Muscle layer of colon (tissue), 2 donors: ENCODE measurements around the gene ATF6.

Experiments used
- H3K27ac ChIP-seq: one replicate; pipeline ENCODE4 v1.7.0; 2013; ENCODE audit warnings: low read depth, mild to moderate bottlenecking, low read length, moderate library complexity
- H3K27me3 ChIP-seq, 2 donors: one replicate each; pipeline ENCODE4 v1.7.0; 2013; ENCODE audit warnings: low read length in 2 of 2, mild to moderate bottlenecking in 2 of 2; ENCODE audit not compliant: insufficient read depth in 2 of 2, control insufficient read depth in 1 of 2
- H3K36me3 ChIP-seq: one replicate; pipeline ENCODE4 v1.7.0; 2013; ENCODE audit warnings: mild to moderate bottlenecking, low read length; ENCODE audit not compliant: insufficient read depth
- H3K4me1 ChIP-seq: one replicate; pipeline ENCODE4 v1.7.0; 2013; ENCODE audit warnings: mild to moderate bottlenecking, low read length; ENCODE audit not compliant: insufficient read depth
- H3K4me3 ChIP-seq, 2 donors: one replicate each; pipeline ENCODE4 v1.7.0; 2013; ENCODE audit warnings: low read length in 2 of 2, low read depth in 1 of 2, mild to moderate bottlenecking in 1 of 2, moderate library complexity in 1 of 2
- H3K9ac ChIP-seq: one replicate; pipeline ENCODE4 v1.7.0; 2013; ENCODE audit warnings: low read length
- H3K9me3 ChIP-seq: one replicate; pipeline ENCODE4 v1.7.0; 2013; ENCODE audit warnings: mild to moderate bottlenecking, low read length
- donor health status: abdominal sarcoma.
- donor health status: Adenocarcinoma of cecum.

Gene ATF6

DNA sequence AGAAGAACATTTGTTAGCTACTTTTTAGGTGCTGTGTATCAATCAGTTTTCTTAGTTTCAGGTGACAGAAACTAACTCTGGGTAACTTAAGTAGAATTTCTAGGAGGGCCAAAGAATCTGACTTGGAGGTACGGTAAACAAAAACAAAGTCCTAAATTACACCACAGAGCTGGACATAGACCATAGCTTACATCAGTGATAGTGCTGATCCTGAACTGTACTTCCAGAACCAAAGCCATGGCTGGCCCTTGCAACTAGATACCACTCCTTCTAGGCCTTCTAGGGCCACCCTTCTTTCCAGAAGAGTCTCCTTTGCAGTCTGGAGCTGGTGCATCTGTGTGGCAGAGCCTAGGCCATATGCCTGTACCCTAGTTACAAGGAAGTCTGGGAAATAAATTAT, 163.0 kb downstream of the ATF6 start:
- Histone ChIP-seq H3K27ac (no peak overlapping the region), H3K4me1 (peaks cover 14% of the 10 kb centered on the region), H3K36me3 (no peaks in the 10 kb centered on the region), H3K9ac (no peak overlapping the region), H3K4me3 (no peak overlapping the region), H3K27me3 (no peaks in the 10 kb centered on the region), H3K9me3 (no peaks in the 10 kb centered on the region)

GRCh38 chr1:161930064-161930463, 163.9 kb downstream of the ATF6 start:
- Histone ChIP-seq H3K27me3 (no peaks in the 10 kb centered on the region), H3K27ac (no peak overlapping the region), H3K36me3 (no peaks in the 10 kb centered on the region), H3K9ac (no peak overlapping the region), H3K4me1 (peaks cover 14% of the 10 kb centered on the region), H3K4me3 (no peak overlapping the region), H3K9me3 (no peaks in the 10 kb centered on the region)

DNA sequence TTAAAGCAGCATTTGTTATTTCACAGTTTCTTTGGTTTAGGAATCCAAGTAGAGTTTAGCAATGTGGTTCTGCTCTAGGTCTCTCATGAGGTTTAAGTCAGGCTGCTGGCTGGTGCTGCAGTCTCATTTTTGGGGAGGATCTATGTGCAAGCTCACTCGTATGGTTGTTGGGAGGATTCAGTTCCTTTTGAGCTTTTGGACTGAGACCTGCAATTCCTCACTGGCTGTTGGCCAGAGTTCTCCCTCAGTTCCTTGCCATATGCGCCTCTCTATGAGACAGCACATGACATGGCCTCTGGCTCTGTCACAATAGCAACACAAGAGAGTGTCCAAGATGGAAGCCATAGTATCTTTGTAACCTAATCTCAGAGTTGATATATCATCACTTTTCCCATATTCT, 166.5 kb downstream of the ATF6 start:
- peaks cover 14% of the 10 kb centered on the region for H3K4me1 ChIP-seq
- H3K9me3 ChIP-seq = no peaks in the 10 kb centered on the region
- H3K27me3 ChIP-seq = no peaks in the 10 kb centered on the region
- no peak overlapping the region for H3K27ac ChIP-seq
- no peak overlapping the region for H3K9ac ChIP-seq
- H3K4me3 ChIP-seq = no peak overlapping the region
- no peaks in the 10 kb centered on the region for H3K36me3 ChIP-seq

GRCh38 chr1:161933592-161934588, 167.8 kb downstream of the ATF6 start:
- H3K27me3 ChIP-seq = no peaks in the 10 kb centered on the region
- H3K27ac ChIP-seq = no peak overlapping the region
- H3K9me3 ChIP-seq = no peaks in the 10 kb centered on the region
- no peaks in the 10 kb centered on the region for H3K36me3 ChIP-seq
- peaks cover 6% of the 10 kb centered on the region for H3K4me1 ChIP-seq
- H3K9ac ChIP-seq = no peak overlapping the region
- H3K4me3 ChIP-seq = no peak overlapping the region

DNA sequence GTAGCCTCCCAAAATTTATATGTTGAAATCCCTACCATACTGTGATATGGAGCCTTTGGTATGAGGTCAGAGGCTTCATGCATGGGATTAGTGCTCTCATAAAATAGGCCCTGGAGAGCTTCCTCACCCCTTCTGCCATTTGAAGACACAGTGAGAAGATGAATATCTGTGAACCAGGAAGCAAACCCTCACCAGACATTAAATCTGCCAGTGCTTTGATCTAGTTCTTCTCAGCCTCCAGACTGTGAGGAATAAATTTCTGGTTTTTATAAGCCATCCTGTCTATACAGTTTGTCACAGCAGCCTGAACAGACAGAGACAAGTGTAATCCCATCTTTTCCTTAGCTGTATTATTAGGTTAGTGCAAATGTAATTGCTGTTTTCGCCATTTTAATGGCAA, 169.1 kb downstream of the ATF6 start:
- no peak overlapping the region for H3K9ac ChIP-seq

GRCh38 chr1:161936786-161937185, 170.7 kb downstream of the ATF6 start:
- Histone ChIP-seq H3K36me3 (no peaks in the 10 kb centered on the region), H3K27me3 (no peaks in the 10 kb centered on the region), H3K4me1 (no peaks in the 10 kb centered on the region), H3K4me3 (no peak overlapping the region), H3K9me3 (no peaks in the 10 kb centered on the region), H3K27ac (no peak overlapping the region), H3K9ac (no peak overlapping the region)

More for the DNA sequence above, 169.1 kb downstream of the ATF6 start:
- Histone ChIP-seq H3K9me3 (no peaks in the 10 kb centered on the region), H3K27me3 (no peaks in the 10 kb centered on the region), H3K4me3 (no peak overlapping the region), H3K36me3 (no peaks in the 10 kb centered on the region), H3K27ac (no peak overlapping the region), H3K4me1 (no peaks in the 10 kb centered on the region)

DNA sequence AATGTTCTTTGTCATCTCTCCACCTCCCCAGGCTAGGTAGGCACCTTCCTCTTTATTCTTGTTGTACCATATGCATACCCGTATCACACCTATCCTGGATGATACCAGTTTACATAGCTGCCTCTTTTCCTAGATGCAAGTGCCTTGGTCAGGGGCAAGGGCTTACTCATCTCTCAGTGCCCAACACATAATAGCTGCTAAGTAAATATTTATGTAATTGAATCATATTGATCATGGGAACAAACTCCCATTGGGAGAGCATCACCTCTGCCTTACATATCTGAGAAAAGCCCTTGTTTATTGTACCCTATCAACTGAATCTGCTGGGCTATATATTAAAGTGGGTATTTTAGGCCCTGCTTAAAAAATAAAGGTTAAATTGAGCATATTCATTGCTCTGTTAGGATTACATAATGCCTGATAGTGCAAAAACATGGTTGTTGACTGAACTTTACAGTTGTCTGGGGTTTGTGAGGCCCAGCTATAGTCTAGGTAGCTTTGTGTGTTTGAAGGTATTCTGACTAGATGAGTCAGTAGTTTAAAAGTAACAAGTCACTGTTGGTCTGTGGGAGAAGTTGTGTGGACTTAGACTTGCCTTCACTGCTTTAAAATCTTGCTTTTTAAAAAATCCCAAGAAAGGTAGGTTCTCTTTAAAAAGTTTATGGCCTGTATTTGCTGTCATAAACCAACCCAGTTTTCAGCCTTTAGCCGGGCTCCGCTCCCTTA, 174.9 kb downstream of the ATF6 start:
- Histone ChIP-seq H3K4me3 (no peak overlapping the region), H3K4me1 (no peaks in the 10 kb centered on the region), H3K27ac (no peak overlapping the region), H3K9me3 (no peaks in the 10 kb centered on the region), H3K36me3 (no peaks in the 10 kb centered on the region), H3K9ac (no peak overlapping the region), H3K27me3 (no peaks in the 10 kb centered on the region)

DNA sequence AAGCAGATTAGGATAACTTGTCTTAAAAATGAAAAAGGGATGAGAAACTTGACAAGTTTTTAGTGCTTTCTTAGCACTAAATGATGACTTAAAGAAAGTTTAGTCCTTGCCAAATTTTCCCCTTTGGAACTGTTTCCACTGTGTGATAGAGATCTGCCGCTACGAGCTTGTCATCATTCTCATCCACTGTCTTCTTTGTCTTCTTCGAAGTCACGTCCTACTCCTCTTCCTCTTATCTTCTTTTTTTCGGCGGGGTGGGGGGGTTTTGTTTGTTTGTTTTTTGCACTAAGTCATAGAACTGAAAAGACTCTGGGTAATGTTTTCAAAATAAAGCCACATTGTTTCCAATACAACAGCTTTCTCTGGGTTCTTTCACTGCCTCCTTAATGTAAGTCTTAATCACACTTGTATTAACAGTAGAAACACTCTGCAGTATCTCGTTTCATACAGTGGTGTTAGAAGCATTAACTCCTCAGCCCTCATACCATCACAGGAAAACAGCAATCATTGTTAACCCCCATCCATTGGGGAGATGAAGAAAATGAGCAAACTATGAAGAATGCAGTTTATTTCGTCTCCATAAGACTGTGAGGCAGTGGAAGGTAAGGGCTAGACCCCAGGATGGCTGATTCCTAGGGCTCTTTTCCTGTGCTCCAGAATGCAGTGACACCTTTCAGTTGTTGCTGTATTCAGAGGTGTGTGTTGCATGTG, 175.8 kb downstream of the ATF6 start:
- H3K4me1 ChIP-seq = no peaks in the 10 kb centered on the region
- H3K9ac ChIP-seq = no peak overlapping the region
- no peaks in the 10 kb centered on the region for H3K27me3 ChIP-seq
- no peaks in the 10 kb centered on the region for H3K36me3 ChIP-seq
- no peak overlapping the region for H3K27ac ChIP-seq
- H3K4me3 ChIP-seq = no peak overlapping the region
- no peaks in the 10 kb centered on the region for H3K9me3 ChIP-seq

DNA sequence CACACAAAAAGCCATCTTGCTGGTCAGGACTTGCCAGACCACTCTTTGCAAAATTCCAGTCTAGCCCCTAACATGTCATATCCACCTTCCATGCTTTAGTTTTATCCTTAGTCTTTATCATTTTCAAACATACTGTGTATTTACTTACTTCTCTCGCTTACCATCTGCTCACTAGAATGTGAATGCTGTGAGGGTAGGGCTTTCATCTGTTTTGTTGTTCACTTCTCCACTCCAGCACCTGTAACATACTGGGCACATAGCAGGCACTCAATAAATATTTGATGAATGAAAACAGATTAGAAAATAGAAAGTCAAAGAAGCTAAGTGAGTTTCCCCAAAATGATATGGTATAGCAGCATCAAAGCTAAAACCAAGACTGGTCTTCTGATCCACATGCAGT, 177.6 kb downstream of the ATF6 start:
- H3K36me3 ChIP-seq = no peaks in the 10 kb centered on the region
- H3K4me1 ChIP-seq = peaks cover 3% of the 10 kb centered on the region
- H3K4me3 ChIP-seq = no peak overlapping the region
- H3K9ac ChIP-seq = no peak overlapping the region
- no peaks in the 10 kb centered on the region for H3K27me3 ChIP-seq
- no peaks in the 10 kb centered on the region for H3K9me3 ChIP-seq
- H3K27ac ChIP-seq = no peak overlapping the region

DNA sequence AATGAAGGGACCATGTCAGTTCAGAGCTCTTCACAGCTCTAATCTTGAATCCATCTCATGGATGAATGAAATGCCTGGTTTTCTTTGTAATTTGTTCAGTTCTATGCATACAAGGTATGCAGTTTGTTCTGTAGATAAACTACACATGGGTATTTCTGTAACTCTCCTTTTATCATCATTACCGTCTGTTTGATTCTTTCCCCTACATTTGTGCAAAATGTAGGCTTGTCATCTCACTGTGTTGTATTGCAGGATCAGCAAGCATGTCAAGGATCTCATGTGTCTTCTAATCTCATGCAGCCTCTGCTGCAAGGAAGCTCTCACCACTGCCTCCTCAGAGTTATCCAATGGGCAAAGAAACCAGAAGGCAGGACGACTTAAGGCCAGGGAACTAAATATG, 178.3 kb downstream of the ATF6 start:
- no peaks in the 10 kb centered on the region for H3K27me3 ChIP-seq
- H3K4me3 ChIP-seq = no peak overlapping the region
- no peaks in the 10 kb centered on the region for H3K9me3 ChIP-seq
- H3K27ac ChIP-seq = no peak overlapping the region
- no peaks in the 10 kb centered on the region for H3K36me3 ChIP-seq
- H3K9ac ChIP-seq = no peak overlapping the region
- peaks cover 9% of the 10 kb centered on the region for H3K4me1 ChIP-seq

GRCh38 chr1:161945306-161946060, 179.4 kb downstream of the ATF6 start:
- no peak overlapping the region for H3K27ac ChIP-seq
- peaks cover 20% of the 10 kb centered on the region for H3K4me1 ChIP-seq
- H3K9me3 ChIP-seq = no peaks in the 10 kb centered on the region
- H3K9ac ChIP-seq = no peak overlapping the region
- H3K27me3 ChIP-seq = no peaks in the 10 kb centered on the region
- no peaks in the 10 kb centered on the region for H3K36me3 ChIP-seq
- no peak overlapping the region for H3K4me3 ChIP-seq
